ENCODE results near the gene AGFG1. TPM values are rescaled to one million over a fixed set of nuclear protein-coding genes. Genes with fewer than 3 reads are reported as not detected.

Gene AGFG1, protein sequence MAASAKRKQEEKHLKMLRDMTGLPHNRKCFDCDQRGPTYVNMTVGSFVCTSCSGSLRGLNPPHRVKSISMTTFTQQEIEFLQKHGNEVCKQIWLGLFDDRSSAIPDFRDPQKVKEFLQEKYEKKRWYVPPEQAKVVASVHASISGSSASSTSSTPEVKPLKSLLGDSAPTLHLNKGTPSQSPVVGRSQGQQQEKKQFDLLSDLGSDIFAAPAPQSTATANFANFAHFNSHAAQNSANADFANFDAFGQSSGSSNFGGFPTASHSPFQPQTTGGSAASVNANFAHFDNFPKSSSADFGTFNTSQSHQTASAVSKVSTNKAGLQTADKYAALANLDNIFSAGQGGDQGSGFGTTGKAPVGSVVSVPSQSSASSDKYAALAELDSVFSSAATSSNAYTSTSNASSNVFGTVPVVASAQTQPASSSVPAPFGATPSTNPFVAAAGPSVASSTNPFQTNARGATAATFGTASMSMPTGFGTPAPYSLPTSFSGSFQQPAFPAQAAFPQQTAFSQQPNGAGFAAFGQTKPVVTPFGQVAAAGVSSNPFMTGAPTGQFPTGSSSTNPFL
- polyA plus RNA-seq (ENCODE audit: insufficient read length in 4 of 4) = 10 to 100 TPM; 65.6 to 83.0 (median 72.3) TPM

DNA sequence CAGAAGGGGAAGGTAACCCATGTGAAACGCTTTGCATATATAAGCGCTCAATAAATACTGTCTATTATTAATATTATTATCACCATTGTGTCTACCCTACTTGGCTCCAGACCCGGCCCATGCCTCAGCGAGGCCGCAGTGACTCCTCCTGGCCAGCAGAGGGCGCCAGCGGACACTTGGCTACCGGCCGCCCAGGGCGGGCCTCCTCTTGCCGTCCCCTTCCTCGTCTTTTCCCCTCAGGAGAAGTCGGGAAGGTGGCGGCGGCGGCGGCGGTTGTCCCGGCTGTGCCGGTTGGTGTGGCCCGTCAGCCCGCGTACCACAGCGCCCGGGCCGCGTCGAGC is at the start of gene AGFG1:
AGFG1 (plus strand) TSS at position 233 of the 341 bp plus-strand sequence. CDS start 266 bp downstream, outside the sequence.
- peak in 3 of 4 donors; percentile 41 to 65 (median 65) for DNase-seq (ENCODE audit: low read depth in 4 of 4, low spot score in 2 of 4)

DNA sequence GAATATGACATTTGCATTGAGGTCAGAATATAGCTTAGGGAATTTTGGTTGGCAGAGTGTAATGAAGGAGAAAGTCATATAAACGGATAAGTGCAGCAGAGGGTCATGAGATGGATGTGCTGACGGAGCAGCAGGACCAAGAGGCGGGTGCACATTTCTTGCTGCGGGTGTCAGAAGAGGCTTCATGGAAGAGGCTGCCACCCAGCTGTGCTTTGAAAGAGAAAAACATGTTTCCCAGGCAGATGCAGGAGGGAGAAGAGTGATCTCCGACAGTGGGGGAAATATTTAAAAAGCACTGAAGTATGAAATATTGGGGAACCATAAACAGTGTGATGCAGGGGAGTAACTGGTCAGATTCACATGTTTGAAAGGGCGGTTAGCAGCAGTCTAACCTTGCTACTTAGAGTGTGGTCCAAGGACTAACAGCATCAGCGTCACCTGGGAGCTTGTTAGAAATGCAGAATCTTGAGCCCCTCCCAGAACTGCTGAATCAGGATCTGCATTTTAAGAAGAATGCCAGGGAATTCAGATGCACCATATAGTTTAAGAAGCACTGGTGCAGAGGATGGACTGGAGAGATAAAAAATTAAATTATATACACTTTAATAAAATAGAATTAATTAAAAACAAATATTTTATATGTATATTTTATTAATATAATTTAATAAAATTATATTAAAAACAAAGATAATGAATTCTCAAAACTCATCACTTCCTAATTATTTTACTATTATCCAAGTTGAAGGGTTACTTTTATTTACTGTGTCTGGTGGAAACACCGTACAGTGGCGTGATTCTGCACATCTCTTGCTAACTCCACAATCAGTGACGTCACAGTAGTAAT is 48.1 kb upstream of the AGFG1 start:
- DNase-seq (ENCODE audit: low read depth in 4 of 4, low spot score in 2 of 4) = no peak

DNA sequence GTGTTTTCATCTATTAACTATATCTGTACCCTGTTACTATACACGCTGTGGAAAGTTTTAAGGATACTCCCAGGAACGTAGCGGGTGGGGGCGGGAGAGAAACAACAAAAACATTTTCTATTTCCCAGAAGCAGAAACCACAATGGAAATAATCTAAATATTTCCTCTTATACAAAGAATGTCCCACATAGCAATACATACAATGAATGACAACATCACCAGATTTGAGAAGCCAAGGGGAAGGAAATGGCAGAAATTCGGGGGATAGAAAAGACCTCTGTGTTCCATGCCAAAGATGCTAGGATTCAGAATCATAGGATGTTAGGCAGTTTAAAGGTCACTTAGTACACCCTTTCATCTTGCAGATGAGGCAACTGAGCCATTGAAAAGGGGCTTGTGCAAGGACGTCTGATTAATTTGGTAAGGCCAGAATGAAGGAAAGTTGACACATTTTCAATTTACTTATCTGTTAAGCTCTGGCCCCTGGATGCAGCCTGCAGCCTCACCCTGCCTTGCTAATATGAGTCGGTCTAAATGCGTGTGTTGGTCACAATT is 43.1 kb upstream of the AGFG1 start:
- no peak for DNase-seq (ENCODE audit: low read depth in 4 of 4, low spot score in 2 of 4)

DNA sequence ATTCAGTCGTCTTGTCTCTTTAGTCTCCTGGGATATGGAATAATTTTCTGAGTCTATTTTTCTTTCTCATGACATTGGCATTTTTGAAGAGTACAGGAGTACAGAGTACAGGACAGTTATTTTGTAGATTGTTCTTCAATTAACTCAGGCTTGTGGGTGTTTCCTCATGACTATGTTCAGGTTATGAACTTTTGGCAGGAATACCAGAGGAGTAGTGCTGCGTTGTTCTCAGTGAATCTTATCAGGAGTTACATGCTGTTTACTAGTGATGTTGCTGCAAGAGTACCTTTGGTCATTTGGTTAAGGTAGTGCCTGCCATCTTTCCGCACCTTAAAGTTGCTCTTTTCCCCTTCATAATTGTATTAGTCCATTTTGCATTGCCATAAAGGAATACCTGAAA is 41.3 kb upstream of the AGFG1 start:
- DNase-seq (ENCODE audit: low read depth in 4 of 4, low spot score in 2 of 4) = no peak

DNA sequence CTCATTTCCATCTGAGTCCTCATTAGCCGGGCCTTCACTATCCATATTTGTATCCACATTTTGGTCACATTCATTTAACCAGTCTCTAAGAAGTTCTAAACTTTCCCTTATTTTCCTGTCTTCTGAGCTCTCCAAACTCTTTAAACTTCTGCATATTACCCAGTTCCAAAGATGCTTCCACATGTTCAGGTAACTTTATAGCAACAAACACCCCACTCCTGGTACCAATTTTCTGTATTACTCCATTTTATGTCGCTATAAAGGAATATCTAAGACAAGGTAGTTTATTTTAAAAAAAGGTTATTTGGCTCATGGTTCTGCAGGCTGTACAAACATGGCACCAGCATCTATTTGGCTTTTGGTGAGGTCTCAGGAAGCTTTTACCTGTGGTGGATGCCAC is 38.8 kb upstream of the AGFG1 start:
- DNase-seq (ENCODE audit: low read depth in 4 of 4, low spot score in 2 of 4) = no peak

- no peak for DNase-seq (ENCODE audit: low read depth in 4 of 4, low spot score in 2 of 4)
Observed at GRCh38 chr2:227436436-227437174, 35.4 kb upstream of the AGFG1 start.

DNA sequence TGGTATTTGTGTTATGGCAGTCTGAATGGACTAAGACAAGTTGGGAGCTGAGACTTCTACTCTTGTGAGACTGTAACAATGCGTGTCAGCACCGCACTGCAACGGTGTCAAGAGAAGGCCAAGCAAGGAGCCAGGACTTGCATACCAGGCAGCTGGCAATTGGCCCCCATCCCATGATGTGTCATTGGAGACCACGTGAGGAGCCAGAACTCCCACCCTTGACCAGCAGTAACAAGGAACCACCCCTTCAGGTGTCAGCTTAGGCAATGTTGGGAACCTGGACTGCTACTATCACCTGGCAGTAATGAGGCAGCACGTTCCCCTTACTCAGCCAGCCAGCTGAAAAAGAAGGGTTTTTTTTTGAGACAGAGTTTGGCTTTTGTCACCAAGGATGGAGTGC is 32.7 kb upstream of the AGFG1 start:
- DNase-seq (ENCODE audit: low read depth in 4 of 4, low spot score in 2 of 4) = no peak

DNA sequence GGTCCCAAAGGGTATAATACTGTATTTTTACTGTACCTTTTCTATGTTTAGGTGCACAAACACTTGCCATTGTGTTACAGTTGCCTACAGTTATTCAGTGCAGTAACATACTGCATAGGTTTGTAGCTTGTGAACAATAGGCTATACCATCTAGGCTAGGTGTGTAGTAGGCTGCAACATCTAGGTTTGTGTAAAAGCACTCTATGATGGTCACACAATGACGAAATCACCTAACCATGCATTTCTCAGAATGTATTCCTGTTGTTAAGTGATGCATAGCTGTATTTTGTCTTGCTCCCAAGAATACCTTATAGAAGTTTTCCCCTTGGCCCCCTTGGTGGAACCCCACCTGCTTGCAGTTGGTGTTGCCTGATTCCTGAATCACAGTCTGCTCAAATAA is 29.3 kb upstream of the AGFG1 start:
- no peak for DNase-seq (ENCODE audit: low read depth in 4 of 4, low spot score in 2 of 4)

- DNase-seq (ENCODE audit: low read depth in 4 of 4, low spot score in 2 of 4) = no peak
Observed at GRCh38 chr2:227443889-227444568, 27.9 kb upstream of the AGFG1 start.

GRCh38 chr2:227447606-227448005 is 24.4 kb upstream of the AGFG1 start:
- no peak for DNase-seq (ENCODE audit: low read depth in 4 of 4, low spot score in 2 of 4)

DNA sequence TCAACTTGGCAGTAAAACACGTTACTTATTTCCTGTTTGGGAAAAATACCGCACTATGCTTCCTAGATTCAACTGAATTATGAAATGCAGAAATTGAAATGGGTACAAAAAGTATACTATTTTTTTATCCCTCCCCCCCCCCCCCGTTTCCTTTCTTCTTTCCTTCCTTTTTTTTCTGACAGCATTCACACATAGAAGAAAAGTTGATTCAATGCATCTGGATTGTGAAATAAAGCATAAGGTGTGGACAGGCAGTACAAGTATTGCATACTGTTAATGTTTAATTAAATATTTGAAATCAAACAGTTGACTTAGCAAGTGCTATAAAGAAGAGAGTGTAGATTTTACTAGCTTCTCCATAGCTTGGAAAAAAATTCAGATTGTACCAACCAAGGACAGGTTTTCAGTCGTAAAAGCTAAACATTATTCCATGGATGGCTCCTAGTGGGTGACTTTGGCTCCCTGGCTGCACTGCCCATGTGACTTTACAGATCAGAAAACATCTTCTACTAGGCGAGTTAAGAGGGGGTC is 21.6 kb upstream of the AGFG1 start:
- DNase-seq (ENCODE audit: low read depth in 4 of 4, low spot score in 2 of 4) = no peak

DNA sequence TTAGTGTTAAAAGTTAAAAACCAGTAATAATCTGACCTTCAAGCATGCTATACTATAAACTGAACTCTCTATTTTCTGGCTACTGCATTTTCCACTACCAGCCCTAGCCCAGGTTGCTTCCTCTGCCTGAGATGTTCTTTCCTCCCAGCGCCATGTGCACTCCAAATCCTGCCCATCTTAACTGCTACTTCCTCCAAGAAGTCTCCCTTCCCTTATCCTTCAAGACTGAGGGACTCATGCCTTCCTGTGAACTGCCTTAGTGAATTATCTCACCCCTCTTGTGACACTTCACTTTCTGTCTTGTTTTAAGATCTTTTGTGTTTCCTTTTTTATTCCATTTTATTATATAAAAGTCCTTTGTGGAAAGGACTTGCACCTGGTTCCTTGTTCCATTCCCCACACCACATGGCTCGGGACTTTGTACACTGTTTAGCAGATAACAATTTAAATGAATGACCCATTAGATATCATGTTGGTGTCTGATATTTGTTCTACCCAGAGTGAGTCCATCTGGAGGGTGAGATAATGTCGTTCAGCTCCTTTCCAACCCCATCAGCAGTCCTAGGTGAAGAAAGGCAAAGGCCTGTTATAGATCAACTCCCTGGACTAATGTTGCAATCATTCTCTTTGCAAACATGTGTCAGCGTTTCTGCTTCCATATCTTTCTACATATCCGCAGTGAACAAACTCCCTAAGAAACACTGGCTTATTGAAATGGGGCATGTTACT is 20.9 kb upstream of the AGFG1 start:
- DNase-seq (ENCODE audit: low read depth in 4 of 4, low spot score in 2 of 4) = no peak

GRCh38 chr2:227451655-227451992 is 20.3 kb upstream of the AGFG1 start:
- no peak for DNase-seq (ENCODE audit: low read depth in 4 of 4, low spot score in 2 of 4)

GRCh38 chr2:227453810-227454209 is 18.1 kb upstream of the AGFG1 start:
- DNase-seq (ENCODE audit: low read depth in 4 of 4, low spot score in 2 of 4) = no peak

DNA sequence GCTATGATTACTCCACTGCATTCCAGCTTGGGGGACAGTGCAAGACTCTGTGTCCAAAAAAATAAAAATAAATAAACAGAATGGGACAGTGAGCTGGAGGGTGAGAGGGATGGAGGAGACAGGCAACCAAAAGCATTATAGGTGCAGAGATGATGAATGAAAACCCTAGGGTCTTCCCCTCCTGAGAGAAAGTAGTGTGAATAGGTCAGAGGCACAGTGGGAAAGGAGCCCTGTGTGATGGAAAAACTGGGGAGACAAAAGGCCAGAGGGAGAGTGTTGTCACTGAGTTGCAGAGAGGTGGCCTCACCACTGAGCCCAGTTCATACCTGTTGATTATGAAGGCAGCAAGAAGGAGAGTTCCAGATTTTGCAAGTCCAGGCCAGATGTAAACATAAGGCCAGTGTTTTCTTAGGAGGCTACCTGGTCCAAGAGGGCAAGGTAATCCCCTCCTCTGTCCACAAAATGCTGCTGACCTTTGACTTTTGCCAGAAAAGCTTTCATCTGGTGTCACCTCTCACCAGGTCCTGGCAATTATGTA is 17.6 kb upstream of the AGFG1 start:
- no peak for DNase-seq (ENCODE audit: low read depth in 4 of 4, low spot score in 2 of 4)

GRCh38 chr2:227455200-227455599 is 16.8 kb upstream of the AGFG1 start:
- DNase-seq (ENCODE audit: low read depth in 4 of 4, low spot score in 2 of 4) = no peak

GRCh38 chr2:227456102-227456501 is 15.9 kb upstream of the AGFG1 start:
- no peak for DNase-seq (ENCODE audit: low read depth in 4 of 4, low spot score in 2 of 4)

DNA sequence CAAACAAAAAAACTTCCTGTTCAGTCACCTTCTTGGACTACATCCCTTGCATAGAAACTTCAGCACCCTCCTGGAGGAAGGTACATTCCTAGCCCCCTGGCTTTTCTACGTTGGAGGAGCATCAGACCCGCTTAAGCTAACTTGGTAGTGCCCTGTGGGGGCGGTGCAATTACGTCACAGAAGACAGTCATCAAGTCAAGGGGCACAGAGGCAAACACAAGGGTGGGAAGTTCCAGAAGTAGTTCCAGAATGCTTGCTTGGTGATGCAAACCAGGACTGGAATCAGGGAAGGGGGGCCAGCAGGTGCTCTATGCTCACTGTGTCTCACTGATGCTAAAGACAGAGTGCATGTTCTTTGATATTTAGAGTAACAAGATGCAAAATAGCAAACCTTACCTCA is 15.2 kb upstream of the AGFG1 start:
- DNase-seq (ENCODE audit: low read depth in 4 of 4, low spot score in 2 of 4) = no peak

DNA sequence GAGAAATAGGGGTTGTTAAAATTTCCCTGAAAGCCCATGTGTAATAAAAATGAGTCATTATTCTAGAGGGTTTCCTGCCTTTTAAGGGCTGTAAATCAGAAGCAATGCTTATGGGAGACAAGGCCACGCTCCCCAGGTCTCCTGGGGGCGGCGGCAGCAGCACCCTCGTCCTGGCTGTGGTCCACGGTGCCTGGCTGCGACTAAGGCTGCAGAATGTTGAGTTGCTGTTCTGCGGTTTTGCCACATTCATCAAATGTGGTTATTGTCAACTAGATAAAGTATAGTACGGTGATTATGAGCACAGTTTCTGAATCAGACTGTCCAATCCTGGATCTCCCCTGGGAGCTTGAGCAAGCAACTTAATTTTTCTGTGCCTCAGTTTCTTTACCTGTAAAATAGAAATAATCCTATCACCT is 11.9 kb upstream of the AGFG1 start:
- no peak for DNase-seq (ENCODE audit: low read depth in 4 of 4, low spot score in 2 of 4)
